ENCODE measurements around the gene LCN9. TPM values are rescaled to one million over a fixed set of nuclear protein-coding genes. Genes with fewer than 3 reads are reported as not detected.
"Not testable (repeated sequence)": the region's sequence is repeated elsewhere in the genome, so short reads cannot be mapped to it uniquely, and the experiment has no call there.

The LCN9 gene
- total RNA-seq, 1 experiment from 2014 or later = not detected

DNA sequence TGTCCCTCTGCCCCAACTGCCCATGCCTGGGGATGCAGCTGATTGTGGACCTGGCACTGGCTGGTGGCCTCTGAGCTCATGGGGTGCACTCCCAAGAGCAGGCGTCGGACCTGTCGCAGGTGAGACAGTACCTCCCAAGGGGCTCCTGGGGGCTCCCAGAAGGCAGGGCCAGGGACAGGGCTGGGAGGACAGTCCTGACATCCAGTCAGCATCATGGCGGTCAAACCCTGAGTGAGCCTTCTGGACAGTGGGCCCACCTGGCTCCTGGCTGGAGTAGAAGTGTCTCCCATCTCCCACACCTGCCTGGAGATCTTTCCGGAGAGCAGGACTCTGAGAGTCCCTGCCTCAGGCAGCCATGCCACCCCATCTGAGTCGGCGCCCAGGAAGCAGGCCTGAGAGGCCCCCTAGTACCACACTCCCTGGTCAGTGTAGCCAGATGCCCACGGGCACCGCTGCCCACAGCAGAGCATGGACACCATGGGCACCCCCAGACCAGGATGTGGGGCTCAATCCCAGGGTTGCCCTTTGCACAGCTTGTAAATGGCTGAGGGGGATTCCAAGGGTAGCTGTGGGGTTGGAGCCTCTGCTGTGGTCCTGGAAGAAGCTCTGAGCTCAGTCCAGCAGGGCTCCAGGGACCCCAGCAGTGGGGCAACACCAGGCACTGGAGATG lies 6.6 kb downstream of the LCN9 start:
- no peak for DNase-seq (ENCODE audit: extremely low read depth, low read depth)

GRCh38 chr9:135670721-135671590 lies 7.8 kb downstream of the LCN9 start:
- no peak for DNase-seq (ENCODE audit: extremely low read depth, low read depth)

- DNase-seq (ENCODE audit: extremely low read depth, low read depth) = no peak
These were observed 8.5 kb downstream of the LCN9 start for GRCh38 chr9:135671591-135672041.

DNA sequence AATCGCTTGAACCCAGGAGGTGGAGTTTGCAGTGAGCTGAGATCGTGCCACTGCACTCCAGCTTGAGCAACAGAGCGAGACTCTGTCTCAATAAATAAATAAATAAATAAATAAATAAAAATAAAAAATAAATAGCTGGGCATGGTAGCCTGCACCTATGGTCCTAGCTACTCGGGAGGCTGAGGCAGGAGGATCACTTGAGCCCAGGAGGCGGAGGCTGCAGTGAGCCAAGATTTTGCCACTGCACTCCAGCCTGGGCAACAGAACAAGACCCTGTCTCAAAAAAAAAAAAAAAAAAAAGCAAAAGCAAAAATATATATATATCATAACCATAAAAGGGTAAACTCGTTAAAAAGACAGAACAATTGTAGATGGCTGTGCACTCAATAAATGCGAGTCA lies 9.7 kb downstream of the LCN9 start:
- not testable (repeated sequence) for DNase-seq (ENCODE audit: extremely low read depth, low read depth)

GRCh38 chr9:135673941-135674340 lies 10.8 kb downstream of the LCN9 start:
- DNase-seq (ENCODE audit: extremely low read depth, low read depth) = no peak

- DNase-seq (ENCODE audit: extremely low read depth, low read depth) = no peak
These were observed 11.9 kb downstream of the LCN9 start for GRCh38 chr9:135674977-135675376.

DNA sequence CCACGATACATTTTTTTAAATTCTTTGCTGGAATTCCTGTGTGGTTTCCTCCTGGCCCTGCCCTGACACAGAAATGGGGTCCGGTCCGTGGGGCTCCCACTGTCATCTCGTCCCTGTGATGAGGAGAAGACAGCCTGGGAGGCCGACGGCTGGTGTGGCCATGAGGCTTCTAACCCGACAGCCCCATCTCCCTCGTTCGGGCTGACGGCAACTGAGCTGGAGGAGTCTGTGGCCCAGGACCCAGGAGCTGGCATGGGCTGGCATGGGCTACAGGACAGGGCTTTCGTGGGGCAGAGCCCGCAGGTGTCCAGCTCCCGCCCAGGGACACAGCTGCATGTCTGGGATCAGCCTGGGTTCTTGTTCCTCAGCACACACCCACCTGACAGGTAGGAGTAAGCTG lies 13.8 kb downstream of the LCN9 start:
- DNase-seq (ENCODE audit: extremely low read depth, low read depth) = no peak

GRCh38 chr9:135677641-135678168 lies 14.6 kb downstream of the LCN9 start:
- no peak for DNase-seq (ENCODE audit: extremely low read depth, low read depth)

- DNase-seq (ENCODE audit: extremely low read depth, low read depth) = no peak
These were observed 15.3 kb downstream of the LCN9 start for GRCh38 chr9:135678236-135679017.

DNA sequence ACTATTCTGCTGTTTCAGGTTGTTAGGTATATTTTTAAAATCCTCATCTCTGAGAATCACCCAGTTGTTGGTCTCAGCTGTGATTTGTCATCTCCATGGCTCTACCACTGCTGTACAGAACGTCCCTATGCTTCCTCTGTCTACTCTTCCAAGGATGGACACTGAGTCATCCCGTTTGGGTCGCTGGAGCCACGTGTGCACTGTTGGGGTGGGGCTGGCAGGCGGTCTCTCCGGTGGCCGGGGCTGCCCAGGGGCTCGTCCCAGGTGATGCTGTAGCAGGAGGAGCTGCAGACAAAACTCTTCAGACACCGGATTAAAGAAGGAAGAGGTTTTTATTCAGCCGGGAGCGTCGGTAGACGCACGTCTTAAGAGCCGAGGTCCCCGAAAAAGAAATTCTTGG lies 16.9 kb downstream of the LCN9 start:
- no peak for DNase-seq (ENCODE audit: extremely low read depth, low read depth)

- no peak for DNase-seq (ENCODE audit: extremely low read depth, low read depth)
These were observed 18.1 kb downstream of the LCN9 start for GRCh38 chr9:135681161-135681560.

DNA sequence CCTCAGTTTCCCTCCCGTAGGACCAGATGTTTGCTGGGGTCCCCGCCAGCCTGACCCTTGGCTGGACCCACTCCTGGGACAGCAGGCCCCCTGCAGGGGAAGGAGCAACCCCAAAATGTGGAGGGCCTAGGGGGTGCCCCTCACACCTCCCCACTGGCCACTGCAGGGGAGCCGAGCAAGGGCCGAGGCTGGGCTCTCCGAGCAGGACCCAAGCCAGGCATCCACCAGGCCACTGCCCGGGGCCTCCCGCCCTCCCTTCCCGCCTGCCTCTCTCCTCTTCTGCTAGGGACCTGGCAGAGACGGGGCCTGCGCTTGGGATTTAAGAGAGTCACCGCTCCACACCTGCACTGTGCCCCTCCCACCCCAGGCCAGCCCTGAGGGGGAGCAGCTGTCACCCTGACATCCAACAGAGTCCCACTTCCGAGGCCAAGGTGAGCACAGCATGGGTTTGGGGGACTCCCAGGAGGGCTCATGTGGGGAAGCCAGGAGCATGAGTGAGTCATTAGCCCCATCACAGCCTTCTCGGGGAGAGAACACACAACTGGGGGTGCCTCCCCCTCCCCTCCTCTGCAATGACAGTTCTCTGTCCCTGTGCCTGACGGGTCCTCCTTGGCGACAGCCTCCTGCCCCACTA lies 20.4 kb downstream of the LCN9 start:
- no peak for DNase-seq (ENCODE audit: extremely low read depth, low read depth)

DNA sequence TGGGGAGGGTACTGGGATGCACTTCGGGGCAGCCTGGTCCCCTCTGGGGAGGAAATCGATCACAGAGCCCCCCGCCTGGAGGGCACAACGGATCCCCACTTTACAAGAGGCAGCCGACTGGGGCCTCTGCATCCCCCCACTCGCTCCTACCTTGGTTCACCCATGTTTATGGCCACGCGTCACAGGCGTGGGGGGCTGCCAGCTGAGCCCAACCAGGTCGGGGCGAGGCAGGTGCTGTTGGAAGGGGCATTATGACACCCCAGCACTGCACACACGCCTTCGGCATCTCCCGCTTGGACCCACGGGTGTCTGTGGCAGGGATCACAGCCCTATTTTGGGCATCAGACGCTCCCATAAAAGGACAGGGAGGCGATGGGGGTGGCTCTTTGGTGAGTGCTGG lies 21.6 kb downstream of the LCN9 start:
- DNase-seq (ENCODE audit: extremely low read depth, low read depth) = no peak

GRCh38 chr9:135687216-135687615 lies 24.1 kb downstream of the LCN9 start:
- no peak for DNase-seq (ENCODE audit: extremely low read depth, low read depth)

GRCh38 chr9:135689011-135689410 lies 25.9 kb downstream of the LCN9 start:
- no peak for DNase-seq (ENCODE audit: extremely low read depth, low read depth)

DNA sequence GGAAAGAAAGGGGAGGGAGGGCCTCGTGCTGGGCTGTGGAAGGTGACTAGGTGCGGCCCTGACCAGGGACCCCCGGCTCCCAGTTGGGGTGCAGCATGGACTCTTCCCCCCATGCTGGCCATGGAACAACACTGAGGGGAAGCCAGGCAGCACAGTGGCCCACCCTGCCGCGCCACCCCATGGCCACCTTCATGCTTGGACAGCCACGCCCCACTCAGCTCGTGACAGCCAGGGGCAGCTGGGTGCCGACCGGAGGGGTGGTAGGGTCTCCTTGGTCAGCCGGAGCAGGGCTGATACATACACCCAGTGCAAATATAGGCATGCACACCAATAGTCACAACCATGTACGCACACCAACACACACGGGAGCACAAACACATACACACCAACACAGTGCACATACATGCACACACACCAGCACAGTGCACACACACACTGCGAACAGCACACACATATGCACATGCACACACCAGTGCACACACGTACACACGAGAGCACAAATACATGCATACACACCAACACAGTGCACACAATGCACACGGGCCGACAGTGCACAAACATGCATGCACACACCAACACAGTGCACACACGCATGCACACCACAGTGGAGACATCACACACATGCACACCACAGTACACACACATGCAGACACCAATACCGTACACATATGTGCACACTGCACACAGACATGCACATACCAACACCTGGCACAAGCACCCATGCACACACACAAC lies 27.9 kb downstream of the LCN9 start:
- no peak for DNase-seq (ENCODE audit: extremely low read depth, low read depth)

GRCh38 chr9:135692410-135692809 lies 29.3 kb downstream of the LCN9 start:
- no peak for DNase-seq (ENCODE audit: extremely low read depth, low read depth)

DNA sequence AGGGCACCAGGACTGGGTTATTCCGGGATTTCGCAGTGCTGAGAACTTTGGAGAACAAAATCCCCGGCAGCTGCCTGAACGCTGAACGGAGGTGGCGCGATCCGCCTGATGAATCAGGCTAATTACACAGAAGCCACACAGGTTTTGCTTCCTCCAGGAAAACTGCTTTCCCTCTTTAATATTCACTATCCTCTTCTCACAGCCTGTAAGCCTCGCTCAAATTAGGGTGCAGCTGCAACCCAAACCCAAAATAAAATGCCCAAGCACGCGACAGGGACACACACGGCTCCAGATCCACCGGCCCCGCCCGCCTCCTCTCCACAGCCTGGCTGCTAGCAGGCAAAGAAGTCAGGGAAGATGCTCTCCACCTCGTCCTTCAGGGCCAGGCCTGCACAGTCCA lies 30.2 kb downstream of the LCN9 start:
- DNase-seq (ENCODE audit: extremely low read depth, low read depth) = no peak

- no peak for DNase-seq (ENCODE audit: extremely low read depth, low read depth)
These were observed 30.7 kb downstream of the LCN9 start for GRCh38 chr9:135693771-135694170.

DNA sequence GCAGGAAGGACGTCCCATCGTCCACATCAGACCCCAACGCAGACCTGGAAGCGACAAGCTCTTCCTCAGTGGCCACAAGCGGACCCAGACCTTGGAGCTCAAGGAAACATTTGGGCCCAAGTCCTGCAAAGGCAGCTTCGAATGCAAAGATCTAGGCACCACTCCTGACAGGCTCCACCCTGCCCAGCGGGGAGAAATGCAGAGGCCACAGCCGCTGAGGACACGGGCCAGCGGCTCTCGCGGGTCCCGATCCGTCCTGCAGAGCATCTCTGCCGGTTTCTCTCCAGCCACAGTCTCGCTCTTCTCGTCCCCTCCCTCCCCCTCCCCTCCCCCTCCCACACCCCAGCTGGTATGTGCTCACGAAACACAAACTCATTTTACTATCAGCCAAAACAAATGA lies 31.3 kb downstream of the LCN9 start:
- DNase-seq (ENCODE audit: extremely low read depth, low read depth) = no peak

Measured in NCI-H460 (cell line).